ENCODE results near the gene TBC1D21.

DNA sequence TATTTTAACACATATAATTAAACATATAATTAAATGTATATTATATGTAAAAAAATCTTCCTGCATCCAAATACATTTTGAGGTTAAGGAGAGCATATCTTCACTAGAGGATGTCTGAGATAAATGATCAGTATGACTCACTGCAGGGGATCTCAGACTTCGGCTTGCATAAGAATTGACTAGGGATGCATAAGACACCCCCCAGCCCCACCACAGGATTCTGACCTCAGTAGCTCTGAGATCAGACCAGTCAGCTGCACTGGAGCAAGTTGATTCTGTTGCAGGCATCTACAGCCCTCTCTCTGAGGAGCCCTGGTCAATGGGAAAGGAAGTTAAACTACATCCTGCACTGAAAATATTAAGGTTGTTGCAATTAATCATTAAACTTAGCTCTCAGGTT lies 29.0 kb upstream of the TBC1D21 start:
- TF ChIP-seq CTCF (IDR thresholded peaks at IDR 0.05), result no peak
- no peak for TF ChIP-seq EP300 (IDR thresholded peaks at IDR 0.05)
- TF ChIP-seq POLR2A (IDR thresholded peaks at IDR 0.05), result no peak
- no peak for TF ChIP-seq POLR2AphosphoS5 (IDR thresholded peaks at IDR 0.05)
